HUES64 (cell line): ENCODE results near the gene PARD3.

Experiments used
- H3K27ac ChIP-seq: 2 replicates; pipeline ENCODE4 v1.7.0; 2013; ENCODE audit warnings: low read depth, low read length, inconsistent platforms
- H3K27me3 ChIP-seq: 2 replicates; pipeline ENCODE4 v1.6.1; 2013; ENCODE audit warnings: mild to moderate bottlenecking, low read length; ENCODE audit not compliant: insufficient read depth
- H3K36me3 ChIP-seq: 2 replicates; pipeline ENCODE4 v1.6.1; 2013; ENCODE audit warnings: mild to moderate bottlenecking, low read length; ENCODE audit not compliant: insufficient read depth
- H3K4me1 ChIP-seq: 2 replicates; pipeline ENCODE4 v1.6.1; 2013; ENCODE audit warnings: mild to moderate bottlenecking, low read length, moderate library complexity; ENCODE audit not compliant: insufficient read depth
- H3K4me3 ChIP-seq: 2 replicates; pipeline ENCODE4 v1.5.1; 2013; ENCODE audit warnings: mild to moderate bottlenecking, low read length, moderate library complexity
- H3K9ac ChIP-seq: 2 replicates; pipeline ENCODE4 v1.6.1; 2013; ENCODE audit warnings: mild to moderate bottlenecking, low read depth, low read length
- H3K9me3 ChIP-seq: 2 replicates; pipeline ENCODE4 v1.6.1; 2013; ENCODE audit warnings: low read depth, low read length; ENCODE audit not compliant: insufficient read depth
- WGBS: fragments of 150-250, 120-280 bp; methylation state at CpG from one replicate; pipeline ENCODE4 v1.1.7; 2013; ENCODE audit warnings: missing lambda C conversion rate; 5-methylcytosine and 5-hydroxymethylcytosine counted together

The PARD3 gene

GRCh38 chr10:34222359-34222758 lies 592.7 kb downstream of the PARD3 start:
- Histone ChIP-seq H3K9ac (no peak overlapping the region), H3K9me3 (no peaks in the 10 kb centered on the region), H3K4me3 (no peak overlapping the region), H3K27me3 (no peaks in the 10 kb centered on the region), H3K27ac (no peak overlapping the region), H3K36me3 (no peaks in the 10 kb centered on the region), H3K4me1 (peaks cover 7% of the 10 kb centered on the region; the same call in 1 of the 2 replicates)
- 95% methylated on average over 4 of the region's 4 CpGs for WGBS

- Histone ChIP-seq H3K9me3 (no peaks in the 10 kb centered on the region), H3K27ac (no peak overlapping the region), H3K4me3 (no peak overlapping the region), H3K9ac (no peak overlapping the region), H3K36me3 (no peaks in the 10 kb centered on the region), H3K4me1 (peaks cover 7% of the 10 kb centered on the region; the same call in 1 of the 2 replicates), H3K27me3 (no peaks in the 10 kb centered on the region)
- 94% methylated on average over 10 of the region's 10 CpGs for WGBS
These were observed 595.1 kb downstream of the PARD3 start for GRCh38 chr10:34219753-34220548.

GRCh38 chr10:34217524-34217923 lies 597.6 kb downstream of the PARD3 start:
- WGBS: 95% methylated on average over 7 of the region's 7 CpGs
- Histone ChIP-seq H3K4me3 (no peak overlapping the region), H3K4me1 (peaks cover 7% of the 10 kb centered on the region; the same call in 1 of the 2 replicates), H3K9ac (no peak overlapping the region), H3K36me3 (no peaks in the 10 kb centered on the region), H3K9me3 (no peaks in the 10 kb centered on the region), H3K27ac (no peak overlapping the region), H3K27me3 (no peaks in the 10 kb centered on the region)

GRCh38 chr10:34216348-34216945 lies 598.6 kb downstream of the PARD3 start:
- peaks cover 7% of the 10 kb centered on the region; the same call in 1 of the 2 replicates for H3K4me1 ChIP-seq
- no peak overlapping the region for H3K27ac ChIP-seq
- no peaks in the 10 kb centered on the region for H3K27me3 ChIP-seq
- H3K9me3 ChIP-seq: no peaks in the 10 kb centered on the region
- H3K9ac ChIP-seq: no peak overlapping the region
- 94% methylated on average over 2 of the region's 2 CpGs for WGBS
- no peaks in the 10 kb centered on the region for H3K36me3 ChIP-seq
- H3K4me3 ChIP-seq: no peak overlapping the region

- H3K27ac ChIP-seq: no peak overlapping the region
- H3K36me3 ChIP-seq: no peaks in the 10 kb centered on the region
- no peak overlapping the region for H3K4me3 ChIP-seq
- 95% methylated on average over 4 of the region's 5 CpGs for WGBS
- H3K9ac ChIP-seq: no peak overlapping the region
- no peaks in the 10 kb centered on the region for H3K27me3 ChIP-seq
- H3K4me1 ChIP-seq: no peaks in the 10 kb centered on the region
- no peaks in the 10 kb centered on the region for H3K9me3 ChIP-seq
These were observed 601.3 kb downstream of the PARD3 start for GRCh38 chr10:34213805-34214197.

GRCh38 chr10:34213193-34213804 lies 601.8 kb downstream of the PARD3 start:
- H3K9ac ChIP-seq: no peak overlapping the region
- no peaks in the 10 kb centered on the region for H3K9me3 ChIP-seq
- 96% methylated on average over 6 of the region's 6 CpGs for WGBS
- H3K27me3 ChIP-seq: no peaks in the 10 kb centered on the region
- no peaks in the 10 kb centered on the region for H3K4me1 ChIP-seq
- H3K4me3 ChIP-seq: no peak overlapping the region
- no peak overlapping the region for H3K27ac ChIP-seq
- H3K36me3 ChIP-seq: no peaks in the 10 kb centered on the region

GRCh38 chr10:34207343-34207742 lies 607.8 kb downstream of the PARD3 start:
- Histone ChIP-seq H3K9ac (no peak overlapping the region), H3K4me1 (peaks cover 12% of the 10 kb centered on the region; the same call in 1 of the 2 replicates), H3K4me3 (no peak overlapping the region), H3K36me3 (no peaks in the 10 kb centered on the region), H3K27ac (no peak overlapping the region), H3K27me3 (no peaks in the 10 kb centered on the region), H3K9me3 (no peaks in the 10 kb centered on the region)
- 73% methylated on average over 3 of the region's 3 CpGs for WGBS

GRCh38 chr10:34206935-34207268 lies 608.2 kb downstream of the PARD3 start:
- Histone ChIP-seq H3K9ac (no peak overlapping the region), H3K36me3 (no peaks in the 10 kb centered on the region), H3K4me1 (peaks cover 12% of the 10 kb centered on the region; the same call in 1 of the 2 replicates), H3K4me3 (no peak overlapping the region), H3K9me3 (no peaks in the 10 kb centered on the region), H3K27me3 (no peaks in the 10 kb centered on the region), H3K27ac (no peak overlapping the region)
- WGBS: no CpG with 5 or more reads among the region's 1 CpG

GRCh38 chr10:34206078-34206934 lies 608.8 kb downstream of the PARD3 start:
- Histone ChIP-seq H3K4me3 (no peak overlapping the region), H3K27me3 (no peaks in the 10 kb centered on the region), H3K27ac (no peak overlapping the region), H3K9ac (no peak overlapping the region), H3K36me3 (no peaks in the 10 kb centered on the region), H3K9me3 (no peaks in the 10 kb centered on the region), H3K4me1 (peaks cover 12% of the 10 kb centered on the region; the same call in 1 of the 2 replicates)
- WGBS: 92% methylated on average over 8 of the region's 9 CpGs

GRCh38 chr10:34205452-34205851 lies 609.6 kb downstream of the PARD3 start:
- Histone ChIP-seq H3K9ac (no peak overlapping the region), H3K27me3 (no peaks in the 10 kb centered on the region), H3K9me3 (no peaks in the 10 kb centered on the region), H3K4me1 (peaks cover 14% of the 10 kb centered on the region), H3K4me3 (no peak overlapping the region), H3K36me3 (no peaks in the 10 kb centered on the region), H3K27ac (no peak overlapping the region)
- 81% methylated on average over 5 of the region's 5 CpGs for WGBS
